ENCODE data around the gene NAV1. TPM values are rescaled to one million over a fixed set of nuclear protein-coding genes. Genes with fewer than 3 reads are reported as not detected.

NAV1 gene
- total and polyA plus RNA-seq, 7 donors = 1.8 to 13.3 (median 8.4) TPM

DNA sequence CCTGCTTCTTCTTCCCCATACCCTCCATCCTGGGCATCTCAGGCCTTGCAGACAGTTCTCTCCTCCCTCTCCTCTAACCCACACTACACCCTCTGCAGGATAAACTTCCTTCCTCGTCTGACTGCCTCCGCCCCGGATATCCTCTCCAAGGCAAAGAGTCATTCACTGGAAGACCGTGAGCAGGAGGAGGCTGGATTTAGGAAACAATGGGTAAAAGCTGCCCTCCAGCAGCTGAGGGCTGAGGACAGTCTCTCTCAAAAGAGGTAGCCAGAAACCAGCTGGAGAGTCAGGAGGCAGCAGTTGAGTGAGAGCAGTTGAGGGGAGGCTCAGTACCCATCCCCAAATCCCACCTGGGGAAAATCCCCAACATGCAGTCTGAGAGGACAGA, 33.4 kb upstream of the NAV1 start:
- H3K36me3 ChIP-seq (ENCODE audit: insufficient read depth in 1 of 2, low read depth in 1 of 2) = no peaks in the 10 kb centered on the region
- WGBS, 3 donors = 29 to 44% (median 43%) methylated on average over 4 of the region's 4 CpGs
- TF ChIP-seq, protein P1, sequence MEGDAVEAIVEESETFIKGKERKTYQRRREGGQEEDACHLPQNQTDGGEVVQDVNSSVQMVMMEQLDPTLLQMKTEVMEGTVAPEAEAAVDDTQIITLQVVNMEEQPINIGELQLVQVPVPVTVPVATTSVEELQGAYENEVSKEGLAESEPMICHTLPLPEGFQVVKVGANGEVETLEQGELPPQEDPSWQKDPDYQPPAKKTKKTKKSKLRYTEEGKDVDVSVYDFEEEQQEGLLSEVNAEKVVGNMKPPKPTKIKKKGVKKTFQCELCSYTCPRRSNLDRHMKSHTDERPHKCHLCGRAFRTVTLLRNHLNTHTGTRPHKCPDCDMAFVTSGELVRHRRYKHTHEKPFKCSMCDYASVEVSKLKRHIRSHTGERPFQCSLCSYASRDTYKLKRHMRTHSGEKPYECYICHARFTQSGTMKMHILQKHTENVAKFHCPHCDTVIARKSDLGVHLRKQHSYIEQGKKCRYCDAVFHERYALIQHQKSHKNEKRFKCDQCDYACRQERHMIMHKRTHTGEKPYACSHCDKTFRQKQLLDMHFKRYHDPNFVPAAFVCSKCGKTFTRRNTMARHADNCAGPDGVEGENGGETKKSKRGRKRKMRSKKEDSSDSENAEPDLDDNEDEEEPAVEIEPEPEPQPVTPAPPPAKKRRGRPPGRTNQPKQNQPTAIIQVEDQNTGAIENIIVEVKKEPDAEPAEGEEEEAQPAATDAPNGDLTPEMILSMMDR (IDR thresholded peaks at IDR 0.05) = no peak
- intact Hi-C loops (cut with DNase I) = no loop called here
- peaks cover 0 to 6% (median 0%) of the 10 kb centered on the region in 3 donors for H3K27me3 ChIP-seq (ENCODE audit: insufficient read depth in 3 of 3, low read length in 2 of 3)
- ATAC-seq (no peak), DNase-seq (no peak)
- peak overlapping the region; percentile 78 for H3K27ac ChIP-seq
- peak overlapping the region; percentile 80 for H3K4me3 ChIP-seq
- H3K9me3 ChIP-seq = no peaks in the 10 kb centered on the region
- no peaks in the 10 kb centered on the region for H3K4me1 ChIP-seq

DNA sequence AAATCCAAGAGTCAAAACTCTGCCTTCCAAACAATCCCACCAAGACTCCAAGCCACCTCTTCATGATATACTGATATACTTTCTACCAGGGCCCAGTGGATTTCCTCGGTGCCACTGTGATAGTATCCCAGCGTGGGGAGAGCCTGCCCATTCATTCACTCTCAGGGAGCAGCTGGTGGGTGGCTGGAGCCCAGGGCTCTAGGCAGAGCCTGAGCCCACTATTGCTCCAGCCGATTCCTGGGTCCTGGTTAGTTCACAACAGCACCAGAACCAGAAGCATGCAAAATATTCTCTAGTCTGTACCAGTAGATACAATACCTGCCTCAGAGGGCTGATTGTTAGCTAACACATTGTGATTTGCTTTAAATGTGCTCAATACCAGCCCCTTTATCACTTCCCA, 32.8 kb upstream of the NAV1 start:
- ATAC-seq = no peak
- Histone ChIP-seq H3K4me1 (no peaks in the 10 kb centered on the region), H3K27ac (peak overlapping the region; percentile 78), H3K27me3 (ENCODE audit: insufficient read depth in 3 of 3, low read length in 2 of 3) (peaks cover 0 to 6% (median 0%) of the 10 kb centered on the region in 3 donors), H3K4me3 (peak overlapping the region; percentile 80), H3K9me3 (no peaks in the 10 kb centered on the region), H3K36me3 (ENCODE audit: insufficient read depth in 1 of 2, low read depth in 1 of 2) (no peaks in the 10 kb centered on the region)
- intact Hi-C loops (cut with DNase I) = no loop called here
- DNase-seq = no peak
- WGBS, 3 donors = 44 to 69% (median 52%) methylated on average over 3 of the region's 3 CpGs
- TF ChIP-seq, protein P1 (IDR thresholded peaks at IDR 0.05) = no peak

DNA sequence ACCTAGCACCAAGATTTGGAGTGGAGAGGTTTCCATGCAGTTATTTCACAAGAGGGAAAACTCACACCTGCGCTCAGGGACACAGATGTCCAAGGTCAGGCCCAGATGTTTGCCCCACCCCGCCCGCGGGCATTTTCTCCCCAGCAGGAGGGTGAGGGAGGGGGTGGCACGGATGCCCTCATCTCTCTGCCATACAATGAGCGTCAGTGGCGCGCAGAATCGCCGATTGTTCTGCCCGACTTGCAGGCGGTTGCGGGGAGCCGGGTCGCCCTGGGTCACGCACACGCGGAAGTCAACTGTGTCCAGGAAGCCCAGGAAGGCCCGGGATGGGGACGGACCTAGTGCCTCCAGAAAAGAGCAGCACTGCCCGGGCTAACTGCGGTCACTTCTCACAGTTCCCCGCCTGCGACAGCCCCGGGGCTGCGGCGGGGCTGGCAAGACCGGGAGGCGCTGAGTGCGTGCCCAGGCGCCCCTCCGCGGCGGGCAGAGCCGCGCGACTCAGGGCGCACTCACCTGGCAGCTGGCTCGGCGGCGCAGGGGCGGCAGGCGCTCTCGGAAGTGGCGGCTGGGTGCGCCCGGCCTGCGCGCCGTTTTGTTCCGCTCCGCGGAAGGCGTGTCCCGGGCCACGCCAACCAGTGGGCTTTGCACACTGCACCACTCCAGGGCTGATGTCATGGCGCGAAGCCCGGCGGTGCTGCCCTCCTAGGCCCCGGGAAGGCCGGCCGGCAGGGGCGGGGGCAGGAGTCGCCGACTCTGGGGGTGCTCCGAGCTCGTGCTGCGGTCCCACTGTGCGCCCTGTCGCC, 32.2 kb upstream of the NAV1 start, which contains the start of gene CSRP1:
TSS of gene CSRP1 (minus strand) at position 567 of the 803 bp plus-strand sequence. CDS start 10,820 bp downstream, outside the sequence.
- H3K4me1 ChIP-seq = peaks cover 2% of the 10 kb centered on the region
- H3K36me3 ChIP-seq (ENCODE audit: insufficient read depth in 1 of 2, low read depth in 1 of 2) = no peaks in the 10 kb centered on the region
- DNase-seq (peak; percentile 82 to 90), ATAC-seq (peak; percentile 82 to 90 (median 88))
- TF ChIP-seq, protein P1 (IDR thresholded peaks at IDR 0.05) = no peak
- intact Hi-C loops (cut with DNase I) = no loop called here
- 3 to 4% (median 3%) methylated on average over 59 to 71 of the region's 71 CpGs for WGBS, 3 donors
- H3K27ac ChIP-seq = peak within 1 kb of the TSS; percentile 78
- H3K27me3 ChIP-seq (ENCODE audit: insufficient read depth in 3 of 3, low read length in 2 of 3) = peaks cover 0 to 6% (median 0%) of the 10 kb centered on the region in 3 donors
- no peaks in the 10 kb centered on the region for H3K9me3 ChIP-seq
- H3K4me3 ChIP-seq = peak within 1 kb of the TSS; percentile 80

DNA sequence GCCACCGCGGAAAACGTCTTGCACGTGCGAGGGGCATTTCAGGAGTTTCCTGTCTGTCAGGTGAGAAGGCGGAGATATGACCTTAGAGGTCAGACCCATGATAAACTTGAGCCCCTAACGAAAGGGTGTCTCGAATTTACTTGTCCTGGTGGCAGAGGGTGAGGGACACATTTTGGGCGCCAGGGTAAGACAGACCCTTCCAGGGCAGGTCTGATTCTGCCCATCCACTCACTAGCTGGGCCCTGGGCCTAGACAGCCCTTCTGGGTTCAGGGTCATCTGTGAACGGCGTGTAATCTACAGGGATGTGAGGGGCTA, 31.6 kb upstream of the NAV1 start:
- no peak for DNase-seq

More for the DNA sequence above, 31.6 kb upstream of the NAV1 start:
- TF ChIP-seq, protein P1 (IDR thresholded peaks at IDR 0.05) = no peak
- intact Hi-C loops (cut with DNase I) = no loop called here
- Histone ChIP-seq H3K27ac (peak overlapping the region; percentile 78), H3K36me3 (ENCODE audit: insufficient read depth in 1 of 2, low read depth in 1 of 2) (no peaks in the 10 kb centered on the region), H3K9me3 (no peaks in the 10 kb centered on the region), H3K4me1 (peaks cover 7% of the 10 kb centered on the region), H3K4me3 (peak overlapping the region; percentile 80), H3K27me3 (ENCODE audit: insufficient read depth in 3 of 3, low read length in 2 of 3) (peaks cover 0 to 6% (median 0%) of the 10 kb centered on the region in 3 donors)
- WGBS, 3 donors = 39 to 54% (median 40%) methylated on average over 11 of the region's 11 CpGs
- ATAC-seq = no peak
